Endothelial cell of umbilical vein (primary cell): ENCODE data around the gene BPIFB3. TPM values are rescaled to one million over a fixed set of nuclear protein-coding genes. Genes with fewer than 3 reads are reported as not detected.

ENCODE experiments used
- BruUV-seq: library from RNA; stranded (reverse); fragments of 400-500 nt; replicated peaks from 2 replicates; lab custom pipeline; 2021; lab: Mats Ljungman, UMichigan
- CTCF ChIA-PET: fragments of 300-600, 350-600 bp; sonication (Branson Sonifier 250); formaldehyde crosslinking; loops from one replicate; lab custom pipeline; 2021; ENCODE audit warnings: antibody characterized with exemption, inconsistent platforms; lab: Charles Lee
- POLR2A ChIA-PET: fragments of 300-600, 350-600 bp; sonication (Branson Sonifier 250); formaldehyde crosslinking; loops from one replicate; lab custom pipeline; 2021; ENCODE audit warnings: antibody characterized with exemption, inconsistent platforms; lab: Charles Lee
- DNase-seq: peaks from one replicate; pipeline ENCODE4 v3.0.0-alpha.2; 2011; ENCODE audit warnings: low read depth, low spot score
- FAIRE-seq: peaks from 2 replicates; lab custom pipeline; 2011; peaks lifted over from hg19 to GRCh38; lab: Jason Lieb, UNC
- H2AFZ ChIP-seq: 2 replicates; pipeline ENCODE4 v1.6.0; 2012; ENCODE audit warnings: low read depth, low read length, control low read depth, inconsistent platforms
- H3K27ac ChIP-seq: 2 replicates; pipeline ENCODE4 v1.5.1; 2011; ENCODE audit warnings: low read depth, mild to moderate bottlenecking, control low read depth, low read length, moderate library complexity; ENCODE audit not compliant: insufficient read depth
- H3K27me3 ChIP-seq, 2 experiments: 2 replicates each; pipeline versions ENCODE4 v1.6.0 to v1.6.1; 2011; ENCODE audit warnings: low read length in 2 of 2, mixed read lengths in 1 of 2; ENCODE audit not compliant: control insufficient read depth in 2 of 2, insufficient read depth in 2 of 2
- H3K36me3 ChIP-seq, 2 experiments: 2 replicates in 1 of 2; 3 replicates in 1 of 2; pipeline ENCODE4 v1.5.1; 2011; ENCODE audit warnings: low read length in 2 of 2, mild to moderate bottlenecking in 1 of 2, moderate library complexity in 1 of 2; ENCODE audit not compliant: control insufficient read depth in 2 of 2, insufficient read depth in 2 of 2; ENCODE audit errors: extremely low read depth in 1 of 2
- H3K4me1 ChIP-seq: 3 replicates; pipeline ENCODE4 v1.5.1; 2011; ENCODE audit warnings: mild to moderate bottlenecking, low read length; ENCODE audit not compliant: control insufficient read depth, insufficient read depth; ENCODE audit errors: extremely low read depth
- H3K4me2 ChIP-seq: 2 replicates; pipeline ENCODE4 v1.6.1; 2011; ENCODE audit warnings: low read length, control low read depth, mixed read lengths; ENCODE audit not compliant: insufficient read depth
- H3K4me3 ChIP-seq, 3 experiments: fragments of 200-600 bp in 1 of 3; sonication (generic), shearing (Covaris generic) in 1 of 3; replicated peaks in 1 of 3; 2 replicates each; pipeline ENCODE4 v1.5.1; 2011 to 2016; ENCODE audit warnings: control low read depth in 3 of 3, low read length in 3 of 3, mild to moderate bottlenecking in 2 of 3, inconsistent platforms in 1 of 3, low read depth in 1 of 3, moderate library complexity in 1 of 3; ENCODE audit not compliant: insufficient read depth in 1 of 3
- H3K79me2 ChIP-seq: 2 replicates; pipeline ENCODE4 v1.6.0; 2012; ENCODE audit warnings: low read length, inconsistent platforms; ENCODE audit not compliant: control insufficient read depth, insufficient read depth
- H3K9ac ChIP-seq: replicated peaks from 2 replicates; pipeline ENCODE3; 2011; ENCODE audit warnings: low read length, control low read depth; ENCODE audit not compliant: insufficient read depth; ENCODE audit errors: extremely low read depth
- H3K9me1 ChIP-seq: replicated peaks from 3 replicates; pipeline ENCODE4 v1.6.0; 2011; ENCODE audit warnings: mild to moderate bottlenecking, low read length; ENCODE audit not compliant: control insufficient read depth, insufficient read depth; ENCODE audit errors: extremely low read depth
- H3K9me3 ChIP-seq: replicated peaks from 2 replicates; pipeline ENCODE4 v1.5.1; 2012; ENCODE audit warnings: low read length, inconsistent platforms; ENCODE audit not compliant: control insufficient read depth, insufficient read depth
- H4K20me1 ChIP-seq: replicated peaks from 2 replicates; pipeline ENCODE3; 2011; ENCODE audit warnings: mild to moderate bottlenecking, low read length; ENCODE audit not compliant: control insufficient read depth, insufficient read depth; ENCODE audit errors: extremely low read depth
- EZH2 ChIP-seq: IDR thresholded peaks from 2 replicates; pipeline ENCODE4 v1.6.1; 2012; ENCODE audit warnings: borderline replicate concordance, low read depth, mild to moderate bottlenecking, moderate library complexity, low read length, inconsistent platforms; ENCODE audit not compliant: severe bottlenecking
- FOS ChIP-seq: IDR thresholded peaks from 2 replicates; pipeline ENCODE4 v1.6.1; 2011; ENCODE audit warnings: mild to moderate bottlenecking, low read length, moderate library complexity, borderline replicate concordance; ENCODE audit not compliant: insufficient read depth
- GATA2 ChIP-seq: IDR thresholded peaks from 2 replicates; pipeline ENCODE4 v1.7.0; 2011; ENCODE audit warnings: low read depth, mild to moderate bottlenecking, moderate library complexity, mixed read lengths, low read length; ENCODE audit not compliant: insufficient read length, insufficient read depth
- JUN ChIP-seq: IDR thresholded peaks from 2 replicates; pipeline ENCODE4 v1.6.1; 2011; ENCODE audit warnings: borderline replicate concordance, low read depth; ENCODE audit not compliant: insufficient read length, insufficient read depth
- MAX ChIP-seq: IDR thresholded peaks from 2 replicates; pipeline ENCODE4 v1.6.1; 2011; ENCODE audit not compliant: insufficient read depth, insufficient read length
- MYC ChIP-seq: IDR thresholded peaks from one replicate; pipeline ENCODE4 v1.6.1; 2011; ENCODE audit warnings: mild to moderate bottlenecking, low read depth, low read length
- POLR2A ChIP-seq: IDR thresholded peaks from 2 replicates; pipeline ENCODE4 v1.6.1; 2012; ENCODE audit warnings: low read depth, mild to moderate bottlenecking, control low read depth, low read length
- POLR2AphosphoS5 ChIP-seq: IDR thresholded peaks from 2 replicates; pipeline ENCODE4 v1.6.1; 2012; ENCODE audit warnings: low read depth, mild to moderate bottlenecking, control low read depth, low read length, moderate library complexity; ENCODE audit not compliant: insufficient read depth
- dilution Hi-C: fragments of 300-500 bp; cut with MboI; formaldehyde crosslinking; loops from one replicate; pipeline ENCODE4 v1.15.0; 2019; ENCODE audit warnings: low sequenced_read_pairs; ENCODE audit not compliant: extremely low pct_ligation_motif_present
- intact Hi-C: fragments of 100-400 bp; cut with micrococcal nuclease; formaldehyde crosslinking; loops from one replicate; pipeline ENCODE4 v1.10.0; 2022
- polyA plus RNA-seq, 4 experiments: library from polyadenylated mRNA; depleted of rRNA in 3 of 4; stranded (reverse) in 3 of 4; unstranded in 1 of 4; fragments of >200 nt; gene quantifications; 2 replicates each; pipeline versions ENCODE4 v1.2.1 to v1.2.3, GENCODE V29; 2011 to 2012; ENCODE audit warnings: missing spikeins in 1 of 4
- total RNA-seq: library from RNA; stranded (reverse); gene quantifications from 2 replicates; pipeline ENCODE4 v1.2.3, GENCODE V29; 2021
- TF ChIP-seq, protein P1 (sequence below), 2 donors: IDR thresholded peaks; 1 replicate in 1 of 2; 2 replicates in 1 of 2; pipeline ENCODE4 v1.5.1; 2011; ENCODE audit warnings: low read length in 2 of 2, mild to moderate bottlenecking in 2 of 2, moderate library complexity in 2 of 2, control low read depth in 1 of 2, inconsistent platforms in 1 of 2, low read depth in 1 of 2; ENCODE audit not compliant: insufficient read depth in 1 of 2; ENCODE audit errors: extremely low read depth in 1 of 2

The BPIFB3 gene
- total and polyA plus RNA-seq, 2 donors (not counting 3 experiments of a cell fraction or from before 2014, with no cell fraction given): not detected

DNA sequence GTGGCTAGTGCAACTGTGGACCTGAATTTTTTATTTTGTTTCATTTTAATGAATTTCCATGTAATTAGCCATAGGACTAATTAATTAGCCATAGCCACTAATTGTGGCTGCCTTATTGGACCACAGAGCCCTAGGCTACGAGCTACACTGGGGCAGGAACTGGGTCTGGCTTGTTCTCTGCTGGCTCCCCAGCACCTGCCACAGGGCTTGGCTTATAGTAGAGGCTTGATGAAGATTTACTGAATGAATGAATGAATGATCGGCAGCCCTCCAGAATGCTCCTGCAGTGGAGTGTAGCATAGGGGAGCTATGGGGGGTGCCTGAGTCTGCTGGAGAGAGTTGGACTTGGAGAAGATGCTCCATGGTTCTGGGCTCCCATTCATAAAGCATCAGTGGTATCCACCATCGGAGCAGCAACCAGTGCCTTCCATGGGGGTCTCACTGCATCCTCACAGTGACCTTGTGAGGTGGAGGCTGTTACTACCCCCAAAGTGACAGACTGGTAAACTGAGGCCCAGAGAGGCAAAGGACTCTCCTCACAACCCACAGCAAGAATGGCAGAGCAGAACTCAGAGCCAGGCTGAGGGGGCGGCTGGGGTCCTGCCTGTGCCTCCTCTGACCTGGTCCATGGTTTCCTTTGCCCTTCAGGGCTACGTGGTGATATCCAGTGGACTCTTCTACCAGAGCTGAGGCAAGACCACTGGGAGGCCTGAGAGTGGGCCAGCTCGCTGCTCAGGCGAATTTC lies 30.8 kb upstream of the BPIFB3 start:
- TF ChIP-seq POLR2AphosphoS5 (no peak), POLR2A (no peak), EZH2 (no peak), MAX (no peak), FOS (no peak), JUN (no peak), GATA2 (no peak), MYC (no peak)
- TF ChIP-seq, protein P1, sequence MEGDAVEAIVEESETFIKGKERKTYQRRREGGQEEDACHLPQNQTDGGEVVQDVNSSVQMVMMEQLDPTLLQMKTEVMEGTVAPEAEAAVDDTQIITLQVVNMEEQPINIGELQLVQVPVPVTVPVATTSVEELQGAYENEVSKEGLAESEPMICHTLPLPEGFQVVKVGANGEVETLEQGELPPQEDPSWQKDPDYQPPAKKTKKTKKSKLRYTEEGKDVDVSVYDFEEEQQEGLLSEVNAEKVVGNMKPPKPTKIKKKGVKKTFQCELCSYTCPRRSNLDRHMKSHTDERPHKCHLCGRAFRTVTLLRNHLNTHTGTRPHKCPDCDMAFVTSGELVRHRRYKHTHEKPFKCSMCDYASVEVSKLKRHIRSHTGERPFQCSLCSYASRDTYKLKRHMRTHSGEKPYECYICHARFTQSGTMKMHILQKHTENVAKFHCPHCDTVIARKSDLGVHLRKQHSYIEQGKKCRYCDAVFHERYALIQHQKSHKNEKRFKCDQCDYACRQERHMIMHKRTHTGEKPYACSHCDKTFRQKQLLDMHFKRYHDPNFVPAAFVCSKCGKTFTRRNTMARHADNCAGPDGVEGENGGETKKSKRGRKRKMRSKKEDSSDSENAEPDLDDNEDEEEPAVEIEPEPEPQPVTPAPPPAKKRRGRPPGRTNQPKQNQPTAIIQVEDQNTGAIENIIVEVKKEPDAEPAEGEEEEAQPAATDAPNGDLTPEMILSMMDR (IDR thresholded peaks at IDR 0.05; ENCODE audit: extremely low read depth in 1 of 2, insufficient read depth in 1 of 2, low read depth in 1 of 2, low read length in 2 of 2): no peak
- H3K9me3 ChIP-seq: no peaks in the 10 kb centered on the region
- H3K9ac ChIP-seq: no peak overlapping the region
- no peaks in the 10 kb centered on the region for H3K36me3 ChIP-seq
- intact Hi-C loops: no loop called here
- H3K79me2 ChIP-seq: no peaks in the 10 kb centered on the region
- no peaks in the 10 kb centered on the region for H3K4me1 ChIP-seq
- BruUV-seq: no TSS peak
- no peak for DNase-seq
- H2AFZ ChIP-seq: no peak overlapping the region
- no peaks in the 10 kb centered on the region for H4K20me1 ChIP-seq
- H3K4me2 ChIP-seq: no peak overlapping the region
- no peak for FAIRE-seq
- H3K4me3 ChIP-seq: no peak overlapping the region
- CTCF ChIA-PET: no interaction called here
- dilution Hi-C loops: no loop called here
- no peaks in the 10 kb centered on the region for H3K27me3 ChIP-seq
- H3K27ac ChIP-seq: no peak overlapping the region
- POLR2A ChIA-PET: no interaction called here
- no peaks in the 10 kb centered on the region for H3K9me1 ChIP-seq
